Common myeloid progenitor, CD34-positive (primary cell): ENCODE data around the gene LCN10.
"Not testable (repeated sequence)": the region's sequence is repeated elsewhere in the genome, so short reads cannot be mapped to it uniquely, and the experiment has no call there.

ENCODE experiments used
- CTCF ChIA-PET: fragments of 350-600 bp; sonication (Branson Sonifier 250); formaldehyde crosslinking; loops from one replicate; lab custom pipeline; 2021; ENCODE audit warnings: antibody characterized with exemption; lab: Charles Lee
- POLR2A ChIA-PET: fragments of 350-600 bp; sonication (Branson Sonifier 250); formaldehyde crosslinking; loops from one replicate; lab custom pipeline; 2021; ENCODE audit warnings: antibody characterized with exemption; lab: Charles Lee
- DNase-seq, 3 donors: peaks; one replicate each; pipeline versions ENCODE4 v3.0.0 to v3.0.0-alpha.2; 2013
- H3K27ac ChIP-seq, 2 experiments: 1 replicate in 1 of 2; 2 replicates in 1 of 2; pipeline ENCODE4 v1.7.0; 2013; ENCODE audit warnings: inconsistent platforms in 2 of 2, low read length in 2 of 2, mild to moderate bottlenecking in 2 of 2, low read depth in 1 of 2, moderate library complexity in 1 of 2; ENCODE audit not compliant: severe bottlenecking in 2 of 2, insufficient read depth in 1 of 2, poor library complexity in 1 of 2
- H3K27me3 ChIP-seq, 5 experiments: replicated peaks in 2 of 5; 1 replicate in 3 of 5; 2 replicates in 2 of 5; pipeline versions ENCODE4 v1.6.1 to v1.7.0; 2013; ENCODE audit warnings: low read length in 4 of 5, mild to moderate bottlenecking in 2 of 5, moderate library complexity in 2 of 5, inconsistent platforms in 1 of 5; ENCODE audit not compliant: insufficient read depth in 5 of 5, control insufficient read depth in 4 of 5
- H3K36me3 ChIP-seq, 4 experiments: 1 replicate in 2 of 4; 2 replicates in 2 of 4; pipeline versions ENCODE4 v1.6.1 to v1.7.0; 2013; ENCODE audit warnings: low read length in 3 of 4, control low read depth in 1 of 4, mild to moderate bottlenecking in 1 of 4; ENCODE audit not compliant: control insufficient read depth in 4 of 4, insufficient read depth in 4 of 4
- H3K4me1 ChIP-seq, 4 experiments: 1 replicate in 3 of 4; 2 replicates in 1 of 4; pipeline versions ENCODE4 v1.6.1 to v1.7.1; 2013; ENCODE audit warnings: low read length in 3 of 4, mild to moderate bottlenecking in 3 of 4, control low read depth in 1 of 4, inconsistent platforms in 1 of 4, moderate library complexity in 1 of 4; ENCODE audit not compliant: control insufficient read depth in 4 of 4, insufficient read depth in 4 of 4; ENCODE audit errors: control extremely low read depth in 1 of 4
- H3K4me3 ChIP-seq, 7 experiments: 1 replicate in 4 of 7; 2 replicates in 3 of 7; pipeline versions ENCODE4 v1.5.1 to v1.7.0; 2013; ENCODE audit warnings: mild to moderate bottlenecking in 7 of 7, low read length in 6 of 7, moderate library complexity in 6 of 7, inconsistent platforms in 2 of 7, low read depth in 2 of 7, control low read depth in 1 of 7; ENCODE audit not compliant: insufficient read depth in 4 of 7, control insufficient read depth in 1 of 7; ENCODE audit errors: extremely low read depth in 1 of 7
- H3K9me3 ChIP-seq, 5 experiments: 1 replicate in 4 of 5; 2 replicates in 1 of 5; pipeline versions ENCODE4 v1.6.1 to v1.7.1; 2013; ENCODE audit warnings: low read length in 4 of 5, mild to moderate bottlenecking in 2 of 5, inconsistent platforms in 1 of 5, low read depth in 1 of 5, moderate library complexity in 1 of 5; ENCODE audit not compliant: control insufficient read depth in 4 of 5, insufficient read depth in 2 of 5; ENCODE audit errors: control extremely low read depth in 1 of 5
- WGBS: methylation state at CpG from one replicate; pipeline ENCODE4 v1.1.5; 2013; ENCODE audit not compliant: insufficient coverage; 5-methylcytosine and 5-hydroxymethylcytosine counted together

Gene LCN10

DNA sequence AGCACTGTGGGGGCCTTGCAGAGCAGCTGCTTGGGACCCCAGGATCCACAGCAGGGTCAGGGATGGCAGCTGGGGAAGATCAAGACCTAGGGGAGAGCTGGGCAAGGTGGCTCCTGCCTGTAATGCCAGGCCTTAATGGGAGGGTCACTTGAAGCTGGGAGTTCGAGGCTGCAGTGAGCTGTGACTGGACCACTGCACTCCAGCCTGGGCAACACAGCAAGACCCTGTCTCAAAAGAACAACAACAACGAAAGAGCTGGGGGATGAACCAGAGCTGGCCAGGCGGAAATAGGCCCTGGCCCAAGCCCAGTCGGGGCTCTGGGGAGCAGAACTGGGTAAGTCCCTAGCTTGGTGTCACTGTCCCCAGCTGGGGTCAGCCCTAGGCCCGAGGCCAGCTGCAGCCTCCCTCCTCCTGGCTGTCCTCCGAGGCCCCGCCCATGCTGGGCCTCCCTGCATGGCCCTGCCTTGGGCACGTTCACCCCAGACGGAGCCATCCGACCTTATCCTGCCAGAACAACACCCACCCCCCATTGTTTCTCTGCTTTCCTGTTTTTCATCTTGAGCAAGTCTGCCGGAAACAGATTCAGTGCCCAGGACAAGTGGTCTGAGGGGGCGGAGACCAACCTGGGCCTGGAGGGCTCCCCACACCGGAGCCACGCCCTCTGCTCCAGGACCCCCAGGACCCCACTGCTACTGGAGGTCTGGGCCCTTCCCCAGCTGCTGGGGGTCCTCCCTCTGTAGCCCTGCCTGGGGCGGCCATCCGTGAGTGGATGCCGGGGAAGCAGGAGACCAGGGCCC is 28.4 kb downstream of the LCN10 start:
- H3K27ac ChIP-seq, result peak overlapping the region; percentile 70 to 83

DNA sequence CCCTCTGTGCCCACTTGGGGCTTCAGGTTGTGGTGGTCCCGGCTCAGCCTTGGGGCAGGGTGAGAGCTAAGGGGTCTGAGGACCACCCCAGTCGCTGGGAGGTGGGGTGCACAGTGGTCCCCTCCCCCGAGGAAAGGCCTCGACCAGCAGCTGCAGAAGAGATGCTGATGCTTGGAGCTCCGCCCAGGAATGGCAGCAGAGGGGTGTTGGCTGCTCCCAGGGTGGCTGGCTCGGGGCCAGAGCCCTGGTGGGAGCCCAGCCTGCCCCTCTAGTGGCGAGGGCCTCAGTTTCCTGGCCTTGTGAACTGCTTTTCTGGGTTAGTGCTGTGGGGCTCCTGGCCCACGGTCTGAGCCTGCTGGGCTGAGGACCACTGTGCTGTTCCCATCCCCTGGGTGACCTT is 29.2 kb downstream of the LCN10 start:
- DNase-seq, result peak in 1 of 3 donors; percentile 53
- ChIA-PET POLR2A (interaction anchor here (0.6 to 7.3 kb wide), 13 partner anchors 8 to 215 kb away, joined by 3 to 128 read pairs (median 3); partner anchors contain the start of genes AGPAT2 and EGFL7), CTCF (interaction anchor here (0.7 to 8.7 kb wide), 16 partner anchors 8 to 224 kb away, joined by 3 to 92 read pairs (median 4); partner anchors contain the start of gene LCN6)
- Histone ChIP-seq H3K9me3 (no peaks in the 10 kb centered on the region), H3K4me1 (peaks cover 0 to 65% (median 62%) of the 10 kb centered on the region in 4 experiments), H3K27me3 (no peaks in the 10 kb centered on the region), H3K4me3 (peak overlapping the region; percentile 60 to 91 (median 78)), H3K36me3 (peaks cover 2 to 15% (median 10%) of the 10 kb centered on the region in 4 experiments), H3K27ac (peak overlapping the region; percentile 70 to 83)
- WGBS, result 2% methylated on average over 7 of the region's 8 CpGs

More for the DNA sequence above, 28.4 kb downstream of the LCN10 start:
- POLR2A ChIA-PET, result interaction anchor here (0.6 to 7.3 kb wide), 11 partner anchors 9 to 215 kb away, joined by 3 to 128 read pairs (median 5); partner anchors contain the start of gene EGFL7
- peaks cover 2 to 19% (median 12%) of the 10 kb centered on the region in 4 experiments for H3K36me3 ChIP-seq
- no peaks in the 10 kb centered on the region for H3K27me3 ChIP-seq
- CTCF ChIA-PET, result interaction anchor here (0.9 to 8.7 kb wide), 18 partner anchors 8 to 225 kb away, joined by 3 to 92 read pairs (median 4); partner anchors contain the start of gene LCN6
- H3K9me3 ChIP-seq, result no peaks in the 10 kb centered on the region
- 6% methylated on average over 14 of the region's 17 CpGs for whole genome bisulfite sequencing
- H3K4me1 ChIP-seq, result peaks cover 0 to 72% (median 69%) of the 10 kb centered on the region in 4 experiments
- peak overlapping the region in 6 of 7 experiments; percentile 76 to 91 (median 82) for H3K4me3 ChIP-seq
- peak; percentile 81 to 95 (median 90) for DNase-seq

DNA sequence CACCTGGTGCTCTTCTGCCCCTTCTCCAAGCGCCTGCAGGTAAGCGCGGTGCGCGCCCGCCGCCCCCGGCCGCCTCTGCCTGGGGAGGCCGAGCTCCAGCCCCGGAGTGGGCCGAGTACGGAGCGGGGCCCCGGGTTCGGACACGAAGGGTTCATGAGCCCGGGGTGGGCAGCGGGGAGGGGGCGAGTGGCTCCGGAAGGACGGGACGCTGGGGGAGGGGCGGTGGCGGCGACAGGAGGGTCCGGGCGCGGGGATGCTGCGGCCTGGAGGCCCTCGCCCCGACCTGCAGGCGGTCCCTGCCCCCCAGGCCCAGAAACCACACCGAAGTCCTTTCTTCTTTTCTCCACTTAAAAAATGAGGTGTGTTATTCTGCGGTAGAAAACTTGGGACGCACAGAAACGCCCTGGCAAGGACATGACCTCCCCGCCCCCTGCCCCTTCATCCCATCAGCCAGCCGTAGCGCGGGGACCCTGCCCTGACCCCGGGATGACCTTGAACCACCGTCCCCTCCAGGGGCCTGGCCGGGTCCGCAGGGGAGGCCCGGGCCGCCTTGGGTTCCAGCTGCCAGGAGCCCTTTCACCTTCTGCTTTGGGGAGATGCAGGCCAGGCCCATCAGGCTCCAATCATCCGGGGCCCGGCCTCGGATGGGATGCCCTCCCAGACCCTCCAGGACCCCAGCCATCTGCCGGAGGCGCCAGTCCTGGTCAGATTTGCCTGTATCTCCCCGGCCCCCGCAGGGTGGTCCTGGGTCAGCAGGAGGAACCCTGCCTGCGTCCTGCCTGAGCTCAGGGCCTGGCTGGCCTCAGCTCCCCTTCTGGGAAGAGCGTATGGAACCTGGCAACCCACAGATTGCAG is 29.8 kb downstream of the LCN10 start:
- Histone ChIP-seq H3K4me3 (peak overlapping the region; percentile 60 to 91 (median 78)), H3K27ac (peak overlapping the region; percentile 70 to 83), H3K27me3 (no peaks in the 10 kb centered on the region), H3K36me3 (peaks cover 2 to 13% (median 7%) of the 10 kb centered on the region in 4 experiments), H3K9me3 (no peaks in the 10 kb centered on the region), H3K4me1 (peaks cover 0 to 58% (median 55%) of the 10 kb centered on the region in 4 experiments)
- CTCF ChIA-PET, result interaction anchor here (0.7 to 8.7 kb wide), 13 partner anchors 7 to 223 kb away, joined by 3 to 92 read pairs (median 4); partner anchors contain the start of gene LCN6
- 1% methylated on average over 22 of the region's 56 CpGs for WGBS
- DNase-seq, result no peak
- POLR2A ChIA-PET, result interaction anchor here (0.6 to 7.3 kb wide), 12 partner anchors 8 to 180 kb away, joined by 3 to 128 read pairs (median 4); partner anchors contain the start of genes AGPAT2 and EGFL7

- Histone ChIP-seq H3K27me3 (no peaks in the 10 kb centered on the region), H3K9me3 (no peaks in the 10 kb centered on the region), H3K4me1 (peaks cover 0 to 50% (median 47%) of the 10 kb centered on the region in 4 experiments), H3K4me3 (peak within 1 kb of the TSS; percentile 60 to 91 (median 78)), H3K27ac (peak within 1 kb of the TSS; percentile 70 to 83), H3K36me3 (peaks cover 0 to 10% (median 5%) of the 10 kb centered on the region in 4 experiments)
- WGBS, result under 1% methylated on average over 92 of the region's 119 CpGs
- CTCF ChIA-PET, result interaction anchor here (0.7 to 8.7 kb wide), 4 partner anchors 9 to 16 kb away, joined by 3 to 92 read pairs (median 8); no protein-coding TSS in a partner anchor
- DNase-seq, result peak; percentile 58 to 87 (median 78)
- POLR2A ChIA-PET, result interaction anchor here (0.8 to 4.7 kb wide), 5 partner anchors 9 to 48 kb away, joined by 3 to 99 read pairs (median 5); partner anchors contain the start of gene AGPAT2
Measured at GRCh38 chr9:136711751-136712689, 30.7 kb downstream of the LCN10 start, which contains the start of gene DIPK1B. Gene DIPK1B (plus strand): TSS chr9:136712572. CDS start chr9:136712666, 94 bp downstream.

- no CpG with 5 or more reads among the region's 4 CpGs for WGBS
- Histone ChIP-seq H3K4me1 (peaks cover 0 to 44% (median 40%) of the 10 kb centered on the region in 4 experiments), H3K4me3 (peak overlapping the region in 5 of 7 experiments; percentile 71 to 91 (median 76))
- CTCF ChIA-PET, H3K9me3 ChIP-seq, H3K27me3 ChIP-seq, H3K27ac ChIP-seq, H3K36me3 ChIP-seq: not testable (repeated sequence)
- peak in 1 of 3 donors; percentile 41 for DNase-seq
- POLR2A ChIA-PET, result interaction anchor here (0.8 to 4.7 kb wide), 4 partner anchors 10 to 47 kb away, joined by 3 to 99 read pairs (median 13); partner anchors contain the start of gene AGPAT2
Measured at GRCh38 chr9:136711219-136711648, 31.5 kb downstream of the LCN10 start.
